Measurements from ENCODE around the gene ARL8B. TPM values are rescaled to one million over a fixed set of nuclear protein-coding genes. Genes with fewer than 3 reads are reported as not detected.
"Not testable (repeated sequence)": the region's sequence is repeated elsewhere in the genome, so short reads cannot be mapped to it uniquely, and the experiment has no call there.

ARL8B gene
- total RNA-seq, 1 experiment from 2014 or later = 33.4 TPM

DNA sequence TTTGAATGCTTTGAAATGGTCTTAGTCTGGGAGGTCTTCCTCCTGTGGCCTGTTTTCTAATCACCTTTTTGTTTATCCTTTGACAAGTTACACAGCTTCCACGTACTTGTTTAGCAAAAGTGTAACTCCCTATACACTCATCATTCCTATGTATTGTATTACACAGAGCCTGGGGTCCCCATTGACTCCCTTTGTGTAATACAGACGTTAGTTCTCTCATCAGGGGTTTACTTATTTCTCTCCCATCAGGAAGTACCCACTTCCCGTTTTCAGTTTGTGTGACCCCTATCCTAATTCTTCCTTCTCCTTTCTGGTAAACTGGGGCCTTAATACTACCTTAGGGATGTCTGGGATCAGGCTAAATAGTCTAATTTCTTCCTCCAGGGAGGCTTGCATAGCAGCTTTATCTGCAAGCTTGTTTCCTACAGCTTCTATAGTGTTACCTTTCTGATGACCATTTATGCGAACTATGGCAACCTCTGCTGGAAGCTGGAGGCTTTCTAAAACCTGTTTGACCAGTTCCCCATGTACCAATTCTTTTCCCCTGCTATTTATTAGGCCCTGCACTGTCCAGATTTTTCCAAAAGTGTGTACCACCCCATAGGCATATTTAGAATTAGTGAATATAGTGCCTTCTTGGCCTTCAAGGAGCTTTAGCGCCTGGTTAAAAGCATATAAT is 22.4 kb downstream of the ARL8B start:
- DNase-seq (ENCODE audit: low read depth) = no peak

DNA sequence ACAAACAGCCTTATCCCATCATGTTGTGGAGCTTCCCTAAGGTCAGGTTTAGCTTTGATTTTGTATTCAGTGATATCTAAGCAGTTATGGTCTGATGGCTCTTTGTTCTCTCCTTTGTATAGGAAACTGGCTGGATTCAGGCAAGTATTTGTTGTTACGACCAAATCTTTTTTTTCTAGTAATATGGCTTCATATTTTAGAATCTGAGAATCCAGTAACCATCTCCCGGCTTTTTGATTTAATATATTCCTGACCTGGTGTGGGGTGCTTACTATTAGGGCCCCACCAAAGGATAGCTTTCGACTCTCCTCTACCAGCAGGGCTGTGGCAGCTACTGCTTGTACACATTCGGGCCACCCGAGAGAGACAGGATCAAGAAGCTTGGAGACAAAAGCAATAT is 23.0 kb downstream of the ARL8B start:
- no peak for DNase-seq (ENCODE audit: low read depth)

DNA sequence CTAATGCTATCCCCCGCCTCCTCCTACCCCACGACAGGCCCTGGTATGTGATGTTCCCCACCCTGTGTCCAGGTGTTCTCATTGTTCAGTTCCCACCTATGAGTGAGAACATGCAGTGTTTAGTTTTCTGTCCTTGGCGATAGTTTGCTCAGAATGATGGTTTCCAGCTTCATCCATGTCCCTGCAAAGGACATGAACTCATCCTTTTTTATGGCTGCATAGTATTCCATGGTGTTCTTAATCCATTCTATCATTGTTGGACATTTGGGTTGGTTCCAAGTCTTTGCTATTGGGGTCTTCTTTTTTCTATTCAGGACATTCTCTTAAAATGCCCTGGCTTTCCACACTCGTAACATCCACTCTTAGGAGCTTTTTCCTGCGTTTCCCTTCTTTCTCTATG is 25.1 kb downstream of the ARL8B start:
- not testable (repeated sequence) for DNase-seq (ENCODE audit: low read depth)

DNA sequence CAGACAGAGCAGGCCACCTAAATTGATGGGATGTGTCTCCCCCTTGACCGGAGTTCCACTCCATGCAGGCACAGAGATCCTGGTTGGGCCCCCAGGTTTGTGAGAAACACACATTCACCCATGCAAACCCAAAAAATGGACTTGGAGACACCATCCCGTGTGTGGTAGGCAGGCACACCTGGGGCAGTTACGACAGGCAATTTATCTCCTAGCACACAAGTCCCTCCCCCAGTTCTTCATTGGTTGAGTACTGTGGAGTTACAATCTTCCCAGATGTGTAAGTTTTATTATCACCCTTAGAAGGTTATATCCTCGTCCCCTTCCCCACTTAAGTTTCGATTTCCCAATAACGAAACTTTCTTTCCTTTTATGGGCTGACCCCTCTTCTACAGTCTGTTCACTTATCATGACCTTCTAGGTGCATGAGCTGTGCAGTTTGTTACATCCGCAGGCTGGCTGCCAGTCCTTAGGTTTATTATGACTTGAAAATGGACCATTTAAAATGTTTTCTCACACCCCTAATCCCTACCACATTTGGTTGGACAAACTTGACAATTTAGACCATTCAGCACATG is 27.3 kb downstream of the ARL8B start:
- no peak for DNase-seq (ENCODE audit: low read depth)

DNA sequence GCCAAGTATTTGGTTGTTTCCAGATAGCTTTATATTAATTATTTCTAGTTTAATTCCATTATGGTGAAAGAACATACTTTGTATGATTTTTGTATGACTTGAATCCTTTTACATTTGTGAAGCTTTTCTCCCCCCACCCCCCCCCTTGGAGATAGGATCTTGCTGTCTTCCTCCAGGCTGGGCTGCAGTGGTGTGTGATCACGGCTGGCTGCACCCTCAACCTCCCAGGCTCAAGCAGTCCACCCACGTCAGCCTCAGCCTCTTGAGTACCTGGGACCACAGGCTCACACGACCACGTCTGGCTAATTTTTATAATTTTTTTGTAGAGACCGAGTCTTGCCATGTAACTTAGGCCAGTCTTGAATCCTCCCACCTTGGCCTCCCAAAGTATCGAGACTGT is 29.5 kb downstream of the ARL8B start:
- no peak for DNase-seq (ENCODE audit: low read depth)

DNA sequence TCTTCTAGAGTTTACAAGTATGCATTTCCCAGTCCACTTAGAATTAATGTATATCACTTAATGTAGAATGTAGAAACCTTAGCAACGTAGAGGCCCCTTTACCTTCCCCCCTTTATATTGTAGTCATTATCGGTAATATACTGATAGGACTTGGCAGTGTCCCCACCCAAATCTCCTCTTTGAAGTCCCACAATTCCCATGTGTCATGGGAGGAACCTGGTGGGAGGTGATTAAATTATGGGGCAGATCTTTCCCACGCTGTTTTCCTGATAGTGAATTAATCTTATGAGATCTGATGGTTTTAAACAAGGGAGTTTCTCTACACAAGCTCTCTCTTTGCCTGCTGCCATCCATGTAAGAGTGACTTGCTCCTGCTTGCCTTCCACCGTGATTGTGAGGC is 31.0 kb downstream of the ARL8B start:
- no peak for DNase-seq (ENCODE audit: low read depth)

DNA sequence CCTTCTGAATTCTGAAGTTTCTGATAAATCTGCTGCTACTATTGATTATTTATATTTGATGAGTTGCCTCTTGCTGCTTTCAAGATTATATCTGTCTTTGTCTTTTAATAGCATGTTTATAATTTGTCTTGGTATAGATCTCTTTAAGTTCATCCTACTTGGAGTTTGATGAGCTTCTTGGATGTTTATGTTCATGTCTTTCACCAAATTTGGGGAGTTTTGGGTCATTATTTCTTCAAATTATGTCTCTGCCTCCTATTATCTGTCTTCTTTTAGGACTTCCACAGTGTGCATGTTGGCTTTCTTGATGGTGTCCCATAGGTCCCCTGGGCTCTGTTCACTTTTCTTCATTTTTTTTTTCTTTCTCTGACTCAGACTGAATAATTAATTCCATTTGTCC is 33.1 kb downstream of the ARL8B start:
- no peak for DNase-seq (ENCODE audit: low read depth)

DNA sequence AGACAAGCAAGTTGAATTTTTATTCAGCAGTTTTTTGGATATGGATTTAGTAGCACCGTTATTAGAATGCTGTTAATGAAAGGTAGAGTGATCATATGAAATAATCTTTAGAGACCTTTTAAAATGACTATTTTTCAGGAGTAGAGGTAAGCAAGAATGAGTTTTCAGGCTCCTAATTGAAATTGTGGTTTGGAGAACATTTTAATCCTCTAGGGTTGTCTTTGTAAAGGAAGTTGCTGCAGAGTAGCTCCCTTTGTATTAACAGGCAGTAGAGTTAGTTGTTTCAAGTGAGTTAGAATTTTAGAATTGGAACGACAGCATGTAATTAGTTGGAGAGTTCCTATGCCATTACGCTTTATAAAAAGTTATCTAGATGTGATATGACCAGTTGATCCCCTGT is 38.2 kb downstream of the ARL8B start:
- DNase-seq (ENCODE audit: low read depth) = no peak

DNA sequence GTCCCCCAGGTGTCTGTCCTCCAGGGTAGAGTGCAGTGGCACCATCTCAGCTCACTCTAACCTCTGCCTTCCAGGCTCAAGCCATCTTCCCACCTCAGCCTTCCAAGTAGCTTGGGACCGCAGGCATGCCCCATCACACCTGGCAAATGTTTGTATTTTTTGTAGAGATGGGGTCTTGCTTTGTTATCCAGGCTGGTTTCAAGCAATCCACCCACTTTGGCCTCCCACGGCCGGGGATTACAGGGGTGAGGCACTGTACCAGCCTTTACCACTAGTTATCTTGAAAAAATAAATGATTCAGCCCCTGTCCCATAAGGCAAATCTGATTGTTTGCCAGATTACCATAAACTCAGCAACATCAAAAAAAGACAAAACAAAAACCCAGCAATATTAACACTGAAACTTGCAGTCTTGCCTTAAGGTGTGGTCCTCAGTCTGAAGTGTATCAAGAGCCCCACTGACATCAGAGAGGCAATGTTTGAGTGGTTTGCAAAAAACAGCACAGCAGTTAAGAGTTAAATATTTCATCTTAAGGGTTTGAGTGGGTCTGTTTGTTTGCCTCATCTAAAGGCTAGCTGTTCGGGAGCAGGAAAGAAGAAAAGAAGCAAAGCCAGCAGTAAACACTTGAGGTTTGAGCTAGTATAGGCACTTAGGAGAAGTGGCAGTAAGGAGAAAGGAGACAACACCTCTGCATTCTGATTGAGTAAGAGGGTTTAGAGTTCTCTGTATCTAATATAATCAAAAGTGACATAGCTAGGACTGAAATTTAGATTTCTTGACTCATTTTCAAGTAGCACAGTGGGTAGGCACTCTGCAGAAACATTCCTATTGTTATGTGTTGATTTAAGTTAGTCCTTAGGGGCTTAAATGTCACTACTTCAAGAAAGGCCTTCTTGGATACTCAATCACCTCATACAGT is 39.1 kb downstream of the ARL8B start:
- DNase-seq (ENCODE audit: low read depth) = peak; percentile 64

DNA sequence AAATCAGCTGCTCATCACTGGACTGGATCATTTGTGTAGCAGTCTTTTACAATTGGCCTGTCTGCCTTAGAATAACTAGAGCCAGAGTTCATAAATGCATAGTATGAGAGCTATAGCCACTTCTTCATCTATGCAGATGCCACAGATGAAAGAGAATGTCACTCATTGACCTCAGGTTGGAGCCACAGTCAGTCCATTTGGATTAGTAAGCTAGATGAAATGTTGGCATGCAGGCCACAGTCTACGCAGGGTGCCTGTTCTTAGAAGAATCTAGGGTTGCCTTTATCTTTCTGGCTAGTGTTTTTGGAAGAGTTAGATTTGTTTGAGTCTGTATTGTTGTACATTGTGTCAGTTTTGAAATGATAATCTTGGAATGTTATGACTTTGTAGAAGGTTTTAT is 40.0 kb downstream of the ARL8B start:
- peak; percentile 72 for DNase-seq (ENCODE audit: low read depth)

DNA sequence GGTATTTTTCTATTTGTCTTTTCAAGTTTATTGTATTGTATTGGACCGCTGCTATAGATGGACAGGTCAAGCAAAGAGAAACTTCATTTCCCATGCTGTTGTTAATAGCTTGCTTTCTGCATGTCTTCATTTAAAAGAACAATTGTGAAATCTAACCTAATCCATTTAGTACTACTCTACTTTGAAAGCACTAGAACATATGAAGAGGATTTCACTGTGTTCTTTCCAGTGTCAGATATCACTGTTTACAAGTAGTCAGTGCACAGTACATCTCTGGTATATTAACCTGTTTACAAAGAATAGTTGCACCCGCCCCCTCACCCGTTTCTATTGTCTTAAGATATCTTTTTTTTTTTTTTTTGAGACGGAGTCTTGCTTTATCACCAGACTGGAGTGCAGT is 43.6 kb downstream of the ARL8B start:
- DNase-seq (ENCODE audit: low read depth) = no peak

DNA sequence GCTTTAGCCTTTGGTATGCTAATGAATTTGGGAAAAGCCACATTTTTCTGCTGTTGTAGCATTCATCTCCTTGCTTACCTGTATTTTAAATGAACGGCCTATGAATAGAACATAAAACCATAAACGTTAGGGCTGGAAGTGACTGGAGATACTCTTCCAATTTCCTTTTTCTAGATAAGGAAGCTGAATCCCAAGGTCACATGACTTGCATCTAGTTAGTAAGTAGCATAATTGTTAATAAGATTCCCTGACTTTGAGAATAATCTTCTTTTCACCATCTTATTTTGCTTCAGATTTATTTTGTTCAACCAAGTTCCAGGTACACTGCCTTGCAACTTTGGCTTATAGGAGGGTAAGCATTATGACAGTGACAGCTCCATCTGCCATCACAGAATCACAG is 44.8 kb downstream of the ARL8B start:
- DNase-seq (ENCODE audit: low read depth) = no peak

DNA sequence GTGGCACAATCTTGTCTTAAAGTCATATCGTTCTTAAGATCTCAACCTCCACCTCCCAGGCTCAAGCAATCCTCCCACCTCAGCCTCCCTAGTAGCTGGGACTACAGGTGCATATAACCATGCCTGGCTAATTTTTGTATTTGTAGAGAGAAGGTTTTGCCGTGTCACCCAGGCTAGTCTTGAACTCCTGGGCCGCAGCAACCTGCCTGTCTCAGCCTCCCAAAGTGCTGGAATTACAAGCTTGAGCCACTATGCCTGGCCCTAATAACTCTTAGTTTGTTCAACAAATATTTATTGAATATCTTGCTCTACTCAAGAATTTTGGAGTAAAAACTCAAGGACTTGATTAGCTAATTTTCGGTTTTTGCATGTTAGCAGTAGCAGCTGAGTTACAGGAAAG is 46.0 kb downstream of the ARL8B start:
- no peak for DNase-seq (ENCODE audit: low read depth)

DNA sequence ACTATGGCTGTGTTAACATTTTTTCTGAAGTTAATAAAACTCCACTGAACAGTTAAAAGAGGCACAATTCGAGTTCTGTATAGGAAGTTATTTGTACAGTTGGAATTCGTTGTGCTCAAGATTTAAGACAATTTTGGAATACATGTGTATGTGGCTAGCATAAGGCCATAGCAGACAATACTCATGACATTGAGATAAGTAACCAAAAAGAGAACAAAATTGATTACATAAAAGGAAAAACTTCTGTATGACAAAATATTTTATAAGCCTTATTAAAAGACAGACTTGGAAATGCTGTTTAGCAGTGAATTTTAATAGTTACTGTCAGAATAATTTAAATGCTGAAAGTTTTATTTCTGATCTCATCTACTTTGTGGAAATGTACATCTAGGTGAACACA is 47.7 kb downstream of the ARL8B start:
- DNase-seq (ENCODE audit: low read depth) = no peak

DNA sequence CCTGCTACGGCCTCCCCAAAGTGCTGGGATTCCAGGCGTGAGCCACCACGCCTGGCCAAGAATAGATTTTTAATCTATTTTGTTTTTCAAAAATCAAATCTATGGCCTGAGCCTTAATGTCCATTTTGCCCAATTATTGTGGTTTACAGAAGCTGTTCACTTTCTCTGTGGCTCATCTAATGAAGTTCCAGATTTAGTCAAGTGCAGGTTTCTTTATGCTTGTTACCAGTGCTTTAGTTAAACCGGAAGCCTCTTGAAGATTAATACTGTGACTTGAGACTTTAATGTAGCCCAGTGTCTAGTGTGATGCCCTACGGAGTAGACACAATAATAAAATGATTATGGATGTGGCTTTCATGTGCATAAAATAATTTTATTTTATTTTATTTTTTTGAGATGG is 48.9 kb downstream of the ARL8B start:
- DNase-seq (ENCODE audit: low read depth) = no peak

DNA sequence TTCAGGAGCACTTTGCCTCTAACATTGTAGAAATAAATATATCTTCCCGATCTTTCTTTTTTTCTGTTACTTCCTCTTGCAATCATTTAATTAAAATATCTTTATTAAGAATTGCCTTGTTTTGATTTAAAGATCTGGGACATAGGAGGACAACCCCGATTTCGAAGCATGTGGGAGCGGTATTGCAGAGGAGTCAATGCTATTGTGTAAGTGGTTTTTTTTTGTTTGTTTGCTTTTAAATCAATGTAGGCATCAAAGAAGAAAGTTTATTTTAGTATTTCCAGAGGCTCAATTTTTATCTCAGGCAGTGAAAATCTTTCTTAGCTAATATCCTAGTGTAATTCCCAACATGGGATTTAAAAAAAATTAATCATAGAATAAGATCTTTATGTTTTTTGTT is 49.9 kb downstream of the ARL8B start:
- DNase-seq (ENCODE audit: low read depth) = no peak

DNA sequence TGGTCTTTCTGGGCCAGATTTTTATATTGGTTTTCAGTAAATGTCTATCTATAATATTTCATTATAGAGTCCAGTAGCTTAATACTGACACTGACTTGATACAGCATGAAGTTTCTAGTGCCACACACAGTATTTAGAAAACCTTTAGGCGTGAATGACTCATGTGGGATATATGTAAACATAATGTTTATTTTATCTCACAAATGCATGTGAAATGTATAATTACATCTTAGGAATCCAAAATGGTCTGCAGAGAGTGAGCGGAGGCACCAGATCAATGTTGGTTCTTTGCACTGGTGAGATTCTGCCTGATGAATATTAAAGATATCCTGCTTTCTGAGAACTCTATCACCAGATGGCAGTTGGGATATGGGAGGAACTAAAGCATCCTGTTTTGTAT is 56.9 kb downstream of the ARL8B start:
- DNase-seq (ENCODE audit: low read depth) = not testable (repeated sequence)

DNA sequence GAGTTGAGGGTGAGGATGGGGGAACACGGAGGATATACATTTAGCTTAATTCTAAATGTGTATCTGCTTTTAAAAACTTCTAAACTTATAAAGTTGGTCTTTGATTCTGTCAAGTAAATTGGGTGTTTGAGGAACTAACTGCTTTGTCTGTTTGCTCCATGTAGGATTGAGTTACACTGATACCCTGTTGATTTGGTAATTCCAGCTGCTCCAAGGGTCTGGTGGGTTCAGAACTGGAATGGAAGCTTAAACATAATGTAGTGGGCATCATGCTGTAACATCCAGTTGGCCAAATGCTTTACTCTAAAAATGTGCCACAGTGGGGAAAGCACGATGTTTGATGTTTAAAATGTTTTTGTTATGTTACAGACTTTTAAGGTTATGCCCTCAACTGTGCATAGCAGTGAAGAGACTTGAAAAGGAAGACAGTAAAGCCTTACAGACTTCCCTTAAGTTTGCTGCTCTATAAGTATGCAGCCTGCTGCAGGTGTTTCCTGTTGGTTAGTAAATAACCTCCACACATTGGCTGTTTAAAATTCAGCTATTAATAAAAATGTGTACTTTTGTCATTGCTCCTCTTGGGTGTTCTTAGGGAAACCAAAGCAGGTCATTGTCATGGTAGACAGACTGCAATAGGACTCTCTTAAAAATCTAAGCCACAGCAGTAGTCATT is 59.5 kb downstream of the ARL8B start:
- DNase-seq (ENCODE audit: low read depth) = no peak

DNA sequence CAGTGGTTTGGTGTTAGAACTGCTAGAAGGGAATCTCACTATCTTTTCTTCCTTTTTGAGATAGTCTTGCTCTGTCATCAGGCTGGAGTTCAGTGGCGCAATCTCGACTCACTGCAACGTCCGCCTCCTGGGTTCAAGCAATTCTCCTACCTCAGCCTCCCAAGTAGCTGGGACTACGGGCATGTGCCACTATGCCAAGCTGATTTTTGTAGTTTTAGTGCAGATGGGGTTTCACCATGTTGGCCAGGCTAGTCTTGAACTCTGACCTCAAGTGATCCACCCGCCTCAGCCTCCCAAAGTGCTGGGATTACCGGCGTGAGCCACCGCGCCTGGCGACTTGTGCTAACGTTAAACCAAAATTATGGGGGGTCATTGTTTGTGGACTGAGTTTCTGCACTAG is 61.6 kb downstream of the ARL8B start:
- not testable (repeated sequence) for DNase-seq (ENCODE audit: low read depth)

DNA sequence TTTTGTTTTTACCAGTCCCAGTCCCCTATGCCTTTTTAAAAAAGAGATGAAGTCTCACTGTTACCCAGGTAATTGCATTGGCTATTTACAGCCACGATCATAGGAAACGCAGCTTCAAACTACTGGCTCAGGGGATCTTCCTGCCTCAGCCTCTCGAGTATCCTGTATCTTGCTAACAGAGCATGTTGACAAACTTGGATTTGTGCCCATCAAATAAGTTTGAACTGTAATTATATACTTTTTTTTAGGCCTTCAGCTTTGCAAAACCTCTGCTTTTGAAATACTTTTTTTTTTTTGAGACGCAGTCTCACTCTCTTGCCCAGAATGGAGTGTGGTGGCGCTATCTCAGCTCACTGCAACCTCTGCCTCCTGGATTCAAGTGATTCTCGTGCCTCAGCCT is 62.4 kb downstream of the ARL8B start:
- DNase-seq (ENCODE audit: low read depth) = no peak

DNA sequence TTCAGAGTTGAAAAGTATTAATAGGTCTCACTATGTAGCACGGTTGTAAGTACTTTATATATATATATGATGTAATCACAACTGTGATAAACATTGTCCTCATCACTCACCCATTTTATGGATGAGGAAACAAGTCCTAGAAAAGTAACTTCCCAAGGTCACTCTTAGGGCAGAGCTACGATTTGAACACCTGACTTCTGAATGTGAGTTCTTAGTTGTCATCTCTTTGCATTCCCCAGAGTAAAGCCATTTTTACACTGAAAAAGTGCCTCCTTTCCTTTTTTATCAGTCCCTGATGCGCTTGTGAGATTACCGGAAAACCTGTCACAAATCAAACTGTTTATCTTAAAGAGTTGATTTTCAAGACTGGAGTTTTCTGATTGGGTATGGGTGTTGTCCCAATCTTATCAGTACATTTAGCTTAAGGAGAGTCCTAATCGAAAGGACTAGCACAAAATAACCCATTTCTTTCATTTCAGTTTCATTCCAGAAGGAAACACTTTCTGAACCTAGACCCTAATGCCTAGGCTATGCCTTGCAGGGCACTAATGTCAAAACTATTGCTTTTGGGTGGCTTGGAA is 63.1 kb downstream of the ARL8B start:
- no peak for DNase-seq (ENCODE audit: low read depth)

All from Daoy (cell line).